HepG2 (cell line): Measurements from ENCODE around the gene GJA10. TPM values are rescaled to one million over a fixed set of nuclear protein-coding genes. Genes with fewer than 3 reads are reported as not detected.

Source experiments
- BHLHE40 ChIP-seq: IDR thresholded peaks from 2 replicates; pipeline ENCODE4 v1.6.1; 2011; ENCODE audit warnings: low read length, improper control_type of control experiment
- GZF1 ChIP-seq: sonication (generic); formaldehyde crosslinking; IDR thresholded peaks from 2 replicates; pipeline ENCODE4 v1.5.1; 2020; ENCODE audit warnings: mild to moderate bottlenecking, missing genetic modification reagents
- ISL2 ChIP-seq: sonication (generic); formaldehyde crosslinking; IDR thresholded peaks from 2 replicates; pipeline ENCODE4 v1.5.0; 2020; ENCODE audit warnings: missing genetic modification reagents
- MTF2 ChIP-seq: sonication (generic); formaldehyde crosslinking; IDR thresholded peaks from 2 replicates; pipeline ENCODE4 v1.5.0; 2020; ENCODE audit warnings: missing genetic modification reagents, borderline replicate concordance
- NFKBIZ ChIP-seq: IDR thresholded peaks from 2 replicates; pipeline ENCODE4 v1.6.1; 2018; ENCODE audit warnings: missing genetic modification reagents, missing compliant biosample characterization
- SP5 ChIP-seq: IDR thresholded peaks from 2 replicates; pipeline ENCODE4 v1.6.1; 2016; ENCODE audit warnings: low read depth, borderline replicate concordance
- TBX2 ChIP-seq: sonication (generic); formaldehyde crosslinking; IDR thresholded peaks from 2 replicates; pipeline ENCODE4 v1.5.0; 2020; ENCODE audit warnings: missing genetic modification reagents, mild to moderate bottlenecking, borderline replicate concordance
- TCF12 ChIP-seq, 2 experiments: fragments of 450-650 bp in 1 of 2; sonication (generic) in 1 of 2; formaldehyde crosslinking in 1 of 2; IDR thresholded peaks; 2 replicates each; pipeline versions ENCODE4 v1.6.1 to v1.8.0; 2017 to 2022; ENCODE audit warnings: antibody characterized with exemption in 1 of 2, mild to moderate bottlenecking in 1 of 2, missing genetic modification reagents in 1 of 2, moderate library complexity in 1 of 2
- ZNF326 ChIP-seq: sonication (generic); formaldehyde crosslinking; IDR thresholded peaks from 2 replicates; pipeline ENCODE4 v1.4.0; 2020; ENCODE audit warnings: missing genetic modification reagents, borderline replicate concordance
- ZNF605 ChIP-seq: sonication (generic); formaldehyde crosslinking; IDR thresholded peaks from 2 replicates; pipeline ENCODE4 v1.8.0; 2022; ENCODE audit warnings: mild to moderate bottlenecking, missing genetic modification reagents
- ZNF619 ChIP-seq: sonication (generic); formaldehyde crosslinking; IDR thresholded peaks from 2 replicates; pipeline ENCODE4 v1.4.0; 2020; ENCODE audit warnings: mild to moderate bottlenecking, missing genetic modification reagents
- polyA plus RNA-seq, 8 experiments: library from polyadenylated mRNA; depleted of rRNA in 3 of 8; stranded (reverse) in 7 of 8; unstranded in 1 of 8; fragments of >200 nt; fragmentation: Illumina TruSeq in 4 of 8; extraction: Trizol in 4 of 8; gene quantifications; 2 replicates each; pipeline versions ENCODE4 v1.2.1 to v1.2.3, GENCODE V29; 2011 to 2016; ENCODE audit warnings: low read depth in 4 of 8, missing spikeins in 1 of 8, mixed read lengths in 1 of 8; ENCODE audit not compliant: insufficient read depth in 1 of 8
- total RNA-seq, 5 experiments: library from RNA; depleted of rRNA; stranded (reverse); fragments of >200 nt; fragmentation: Illumina TruSeq; extraction: Trizol; gene quantifications; 2 replicates each; pipeline ENCODE4 v1.2.3, GENCODE V29; 2016; ENCODE audit warnings: low read depth in 1 of 5
- TF ChIP-seq, protein P1 (sequence below): sonication (generic); formaldehyde crosslinking; IDR thresholded peaks from 2 replicates; pipeline ENCODE4 v1.8.0; 2022; ENCODE audit warnings: missing genetic modification reagents, mild to moderate bottlenecking, moderate library complexity, borderline replicate concordance
- TF ChIP-seq, protein P2 (sequence below): sonication (generic); formaldehyde crosslinking; IDR thresholded peaks from 2 replicates; pipeline ENCODE4 v1.4.0; 2020; ENCODE audit warnings: missing genetic modification reagents, mild to moderate bottlenecking, borderline replicate concordance
- TF ChIP-seq, protein P3 (sequence below): IDR thresholded peaks from 2 replicates; pipeline ENCODE4 v1.6.1; 2016; ENCODE audit warnings: low read depth, missing genetic modification reagents, missing compliant biosample characterization
- TF ChIP-seq, protein P4 (sequence below): sonication (generic); formaldehyde crosslinking; IDR thresholded peaks from 2 replicates; pipeline ENCODE4 v1.8.1; 2022; ENCODE audit warnings: mild to moderate bottlenecking, missing genetic modification reagents
- TF ChIP-seq, protein P5 (sequence below): fragments of 450-650 bp; IDR thresholded peaks from 2 replicates; pipeline ENCODE4 v1.6.1; 2017; ENCODE audit warnings: mild to moderate bottlenecking

GJA10 gene
- total and polyA plus RNA-seq, 2 of the 13 experiments (the other 11 are each of a cell fraction or from before 2014, with no cell fraction given) = not detected

DNA sequence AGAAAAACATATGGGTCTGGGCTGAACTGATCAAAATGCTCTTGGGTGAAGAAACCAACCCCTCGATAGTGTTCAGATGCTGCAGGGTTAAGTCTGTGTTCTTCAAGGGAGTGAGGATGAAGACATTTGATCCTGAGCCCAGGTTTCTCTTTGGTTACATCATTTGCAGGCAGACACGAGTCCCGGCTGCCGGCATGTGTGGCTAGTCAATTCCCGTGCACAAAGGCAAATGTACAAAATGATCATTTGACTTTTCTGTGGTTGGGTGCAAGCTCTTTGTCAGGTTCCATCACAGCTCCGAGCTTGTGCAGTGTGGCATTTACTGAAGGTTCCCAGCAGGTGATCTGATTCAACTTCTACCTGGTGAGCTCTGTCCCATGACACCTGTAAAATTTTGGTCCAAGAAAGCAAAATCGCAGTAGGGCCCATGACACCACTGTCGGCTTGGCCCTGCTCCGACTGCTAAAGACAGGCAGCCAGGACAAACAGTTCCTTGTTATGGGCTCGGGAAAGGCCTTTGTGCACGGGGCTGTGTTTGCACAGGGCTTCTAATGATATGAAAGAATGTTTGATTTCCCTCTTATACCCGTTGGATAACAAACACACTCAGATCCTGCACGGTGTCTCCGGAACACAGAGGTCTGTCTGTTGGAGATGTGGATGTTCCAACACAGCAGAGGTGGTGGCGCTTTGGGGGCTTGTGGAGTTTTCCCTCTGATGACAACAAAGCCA is 46.9 kb downstream of the GJA10 start (continued):
- TF ChIP-seq, protein P1, sequence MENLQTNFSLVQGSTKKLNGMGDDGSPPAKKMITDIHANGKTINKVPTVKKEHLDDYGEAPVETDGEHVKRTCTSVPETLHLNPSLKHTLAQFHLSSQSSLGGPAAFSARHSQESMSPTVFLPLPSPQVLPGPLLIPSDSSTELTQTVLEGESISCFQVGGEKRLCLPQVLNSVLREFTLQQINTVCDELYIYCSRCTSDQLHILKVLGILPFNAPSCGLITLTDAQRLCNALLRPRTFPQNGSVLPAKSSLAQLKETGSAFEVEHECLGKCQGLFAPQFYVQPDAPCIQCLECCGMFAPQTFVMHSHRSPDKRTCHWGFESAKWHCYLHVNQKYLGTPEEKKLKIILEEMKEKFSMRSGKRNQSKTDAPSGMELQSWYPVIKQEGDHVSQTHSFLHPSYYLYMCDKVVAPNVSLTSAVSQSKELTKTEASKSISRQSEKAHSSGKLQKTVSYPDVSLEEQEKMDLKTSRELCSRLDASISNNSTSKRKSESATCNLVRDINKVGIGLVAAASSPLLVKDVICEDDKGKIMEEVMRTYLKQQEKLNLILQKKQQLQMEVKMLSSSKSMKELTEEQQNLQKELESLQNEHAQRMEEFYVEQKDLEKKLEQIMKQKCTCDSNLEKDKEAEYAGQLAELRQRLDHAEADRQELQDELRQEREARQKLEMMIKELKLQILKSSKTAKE (CRISPR knock-in tag) = no peak
- TF ChIP-seq, protein P2, sequence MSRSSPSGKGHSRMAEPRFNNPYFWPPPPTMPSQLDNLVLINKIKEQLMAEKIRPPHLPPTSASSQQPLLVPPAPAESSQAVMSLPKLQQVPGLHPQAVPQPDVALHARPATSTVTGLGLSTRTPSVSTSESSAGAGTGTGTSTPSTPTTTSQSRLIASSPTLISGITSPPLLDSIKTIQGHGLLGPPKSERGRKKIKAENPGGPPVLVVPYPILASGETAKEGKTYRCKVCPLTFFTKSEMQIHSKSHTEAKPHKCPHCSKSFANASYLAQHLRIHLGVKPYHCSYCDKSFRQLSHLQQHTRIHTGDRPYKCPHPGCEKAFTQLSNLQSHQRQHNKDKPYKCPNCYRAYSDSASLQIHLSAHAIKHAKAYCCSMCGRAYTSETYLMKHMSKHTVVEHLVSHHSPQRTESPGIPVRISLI (CRISPR knock-in tag) = no peak
- TF ChIP-seq MTF2 (CRISPR knock-in tag) = no peak
- TF ChIP-seq ZNF605 = 0 out of 2 replicates have a peak, but pooled peaks have one; percentile 19
- TF ChIP-seq GZF1 = no peak
- peak; percentile 40; the same call in 1 of the 2 replicates for TF ChIP-seq TBX2 (CRISPR knock-in tag)
- TF ChIP-seq, protein P3, sequence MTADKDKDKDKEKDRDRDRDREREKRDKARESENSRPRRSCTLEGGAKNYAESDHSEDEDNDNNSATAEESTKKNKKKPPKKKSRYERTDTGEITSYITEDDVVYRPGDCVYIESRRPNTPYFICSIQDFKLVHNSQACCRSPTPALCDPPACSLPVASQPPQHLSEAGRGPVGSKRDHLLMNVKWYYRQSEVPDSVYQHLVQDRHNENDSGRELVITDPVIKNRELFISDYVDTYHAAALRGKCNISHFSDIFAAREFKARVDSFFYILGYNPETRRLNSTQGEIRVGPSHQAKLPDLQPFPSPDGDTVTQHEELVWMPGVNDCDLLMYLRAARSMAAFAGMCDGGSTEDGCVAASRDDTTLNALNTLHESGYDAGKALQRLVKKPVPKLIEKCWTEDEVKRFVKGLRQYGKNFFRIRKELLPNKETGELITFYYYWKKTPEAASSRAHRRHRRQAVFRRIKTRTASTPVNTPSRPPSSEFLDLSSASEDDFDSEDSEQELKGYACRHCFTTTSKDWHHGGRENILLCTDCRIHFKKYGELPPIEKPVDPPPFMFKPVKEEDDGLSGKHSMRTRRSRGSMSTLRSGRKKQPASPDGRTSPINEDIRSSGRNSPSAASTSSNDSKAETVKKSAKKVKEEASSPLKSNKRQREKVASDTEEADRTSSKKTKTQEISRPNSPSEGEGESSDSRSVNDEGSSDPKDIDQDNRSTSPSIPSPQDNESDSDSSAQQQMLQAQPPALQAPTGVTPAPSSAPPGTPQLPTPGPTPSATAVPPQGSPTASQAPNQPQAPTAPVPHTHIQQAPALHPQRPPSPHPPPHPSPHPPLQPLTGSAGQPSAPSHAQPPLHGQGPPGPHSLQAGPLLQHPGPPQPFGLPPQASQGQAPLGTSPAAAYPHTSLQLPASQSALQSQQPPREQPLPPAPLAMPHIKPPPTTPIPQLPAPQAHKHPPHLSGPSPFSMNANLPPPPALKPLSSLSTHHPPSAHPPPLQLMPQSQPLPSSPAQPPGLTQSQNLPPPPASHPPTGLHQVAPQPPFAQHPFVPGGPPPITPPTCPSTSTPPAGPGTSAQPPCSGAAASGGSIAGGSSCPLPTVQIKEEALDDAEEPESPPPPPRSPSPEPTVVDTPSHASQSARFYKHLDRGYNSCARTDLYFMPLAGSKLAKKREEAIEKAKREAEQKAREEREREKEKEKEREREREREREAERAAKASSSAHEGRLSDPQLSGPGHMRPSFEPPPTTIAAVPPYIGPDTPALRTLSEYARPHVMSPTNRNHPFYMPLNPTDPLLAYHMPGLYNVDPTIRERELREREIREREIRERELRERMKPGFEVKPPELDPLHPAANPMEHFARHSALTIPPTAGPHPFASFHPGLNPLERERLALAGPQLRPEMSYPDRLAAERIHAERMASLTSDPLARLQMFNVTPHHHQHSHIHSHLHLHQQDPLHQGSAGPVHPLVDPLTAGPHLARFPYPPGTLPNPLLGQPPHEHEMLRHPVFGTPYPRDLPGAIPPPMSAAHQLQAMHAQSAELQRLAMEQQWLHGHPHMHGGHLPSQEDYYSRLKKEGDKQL (CRISPR knock-in tag) = peak; percentile 42; the same call in 1 of the 2 replicates
- TF ChIP-seq ZNF326 (CRISPR knock-in tag) = no peak
- TF ChIP-seq, protein P4, sequence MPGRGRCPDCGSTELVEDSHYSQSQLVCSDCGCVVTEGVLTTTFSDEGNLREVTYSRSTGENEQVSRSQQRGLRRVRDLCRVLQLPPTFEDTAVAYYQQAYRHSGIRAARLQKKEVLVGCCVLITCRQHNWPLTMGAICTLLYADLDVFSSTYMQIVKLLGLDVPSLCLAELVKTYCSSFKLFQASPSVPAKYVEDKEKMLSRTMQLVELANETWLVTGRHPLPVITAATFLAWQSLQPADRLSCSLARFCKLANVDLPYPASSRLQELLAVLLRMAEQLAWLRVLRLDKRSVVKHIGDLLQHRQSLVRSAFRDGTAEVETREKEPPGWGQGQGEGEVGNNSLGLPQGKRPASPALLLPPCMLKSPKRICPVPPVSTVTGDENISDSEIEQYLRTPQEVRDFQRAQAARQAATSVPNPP (CRISPR knock-in tag) = no peak
- no peak for TF ChIP-seq TCF12 (IDR thresholded peaks at IDR 0.05)
- no peak for TF ChIP-seq TCF12 (CRISPR knock-in tag; IDR thresholded peaks at IDR 0.05)
- TF ChIP-seq ISL2 (CRISPR knock-in tag) = no peak
- no peak for TF ChIP-seq NFKBIZ (CRISPR knock-in tag)
- TF ChIP-seq, protein P5, sequence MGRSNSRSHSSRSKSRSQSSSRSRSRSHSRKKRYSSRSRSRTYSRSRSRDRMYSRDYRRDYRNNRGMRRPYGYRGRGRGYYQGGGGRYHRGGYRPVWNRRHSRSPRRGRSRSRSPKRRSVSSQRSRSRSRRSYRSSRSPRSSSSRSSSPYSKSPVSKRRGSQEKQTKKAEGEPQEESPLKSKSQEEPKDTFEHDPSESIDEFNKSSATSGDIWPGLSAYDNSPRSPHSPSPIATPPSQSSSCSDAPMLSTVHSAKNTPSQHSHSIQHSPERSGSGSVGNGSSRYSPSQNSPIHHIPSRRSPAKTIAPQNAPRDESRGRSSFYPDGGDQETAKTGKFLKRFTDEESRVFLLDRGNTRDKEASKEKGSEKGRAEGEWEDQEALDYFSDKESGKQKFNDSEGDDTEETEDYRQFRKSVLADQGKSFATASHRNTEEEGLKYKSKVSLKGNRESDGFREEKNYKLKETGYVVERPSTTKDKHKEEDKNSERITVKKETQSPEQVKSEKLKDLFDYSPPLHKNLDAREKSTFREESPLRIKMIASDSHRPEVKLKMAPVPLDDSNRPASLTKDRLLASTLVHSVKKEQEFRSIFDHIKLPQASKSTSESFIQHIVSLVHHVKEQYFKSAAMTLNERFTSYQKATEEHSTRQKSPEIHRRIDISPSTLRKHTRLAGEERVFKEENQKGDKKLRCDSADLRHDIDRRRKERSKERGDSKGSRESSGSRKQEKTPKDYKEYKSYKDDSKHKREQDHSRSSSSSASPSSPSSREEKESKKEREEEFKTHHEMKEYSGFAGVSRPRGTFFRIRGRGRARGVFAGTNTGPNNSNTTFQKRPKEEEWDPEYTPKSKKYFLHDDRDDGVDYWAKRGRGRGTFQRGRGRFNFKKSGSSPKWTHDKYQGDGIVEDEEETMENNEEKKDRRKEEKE = no peak
- no peak for TF ChIP-seq SP5 (CRISPR knock-in tag)
- TF ChIP-seq ZNF619 (CRISPR knock-in tag) = no peak
- TF ChIP-seq BHLHE40 = peak; percentile 42; the same call in 1 of the 2 replicates
